GM12872 (cell line): ENCODE data around the gene MS4A8.

ENCODE experiments used
- CTCF ChIP-seq: IDR thresholded peaks from 3 replicates; pipeline ENCODE4 v1.5.1; 2011; ENCODE audit warnings: low read depth, mild to moderate bottlenecking, low read length, moderate library complexity; ENCODE audit not compliant: insufficient read depth

MS4A8 gene

DNA sequence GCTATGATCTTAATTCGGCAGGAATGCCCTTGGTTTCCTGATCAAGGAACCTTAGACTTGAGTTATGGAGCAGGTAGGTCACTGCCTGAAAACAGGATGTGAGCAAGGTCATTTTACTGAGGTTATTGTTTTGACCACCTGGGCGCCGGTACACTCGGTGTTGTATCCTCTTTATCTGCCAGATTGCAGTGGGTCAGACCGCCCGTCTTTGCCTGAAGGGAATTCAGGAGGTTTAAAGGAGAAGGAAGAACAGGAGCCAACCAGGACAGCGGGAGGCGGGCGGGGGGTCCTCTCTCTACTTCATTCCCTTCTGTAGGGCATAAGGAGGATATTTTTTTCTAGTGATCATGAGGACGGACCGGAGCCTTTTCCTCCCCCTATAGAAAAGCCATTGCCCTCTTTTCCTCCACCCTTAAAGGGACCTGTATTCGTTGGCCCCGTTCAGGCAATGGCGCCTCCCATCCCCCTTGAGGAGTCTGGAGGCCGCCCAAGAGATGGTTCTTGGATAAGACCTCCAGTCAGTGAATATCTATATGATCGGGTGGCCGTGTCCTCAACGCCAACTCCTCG is 57.9 kb downstream of the MS4A8 start:
- TF ChIP-seq CTCF, result no peak

GRCh38 chr11:60761436-60762190 is 62.2 kb downstream of the MS4A8 start:
- no peak for TF ChIP-seq CTCF

DNA sequence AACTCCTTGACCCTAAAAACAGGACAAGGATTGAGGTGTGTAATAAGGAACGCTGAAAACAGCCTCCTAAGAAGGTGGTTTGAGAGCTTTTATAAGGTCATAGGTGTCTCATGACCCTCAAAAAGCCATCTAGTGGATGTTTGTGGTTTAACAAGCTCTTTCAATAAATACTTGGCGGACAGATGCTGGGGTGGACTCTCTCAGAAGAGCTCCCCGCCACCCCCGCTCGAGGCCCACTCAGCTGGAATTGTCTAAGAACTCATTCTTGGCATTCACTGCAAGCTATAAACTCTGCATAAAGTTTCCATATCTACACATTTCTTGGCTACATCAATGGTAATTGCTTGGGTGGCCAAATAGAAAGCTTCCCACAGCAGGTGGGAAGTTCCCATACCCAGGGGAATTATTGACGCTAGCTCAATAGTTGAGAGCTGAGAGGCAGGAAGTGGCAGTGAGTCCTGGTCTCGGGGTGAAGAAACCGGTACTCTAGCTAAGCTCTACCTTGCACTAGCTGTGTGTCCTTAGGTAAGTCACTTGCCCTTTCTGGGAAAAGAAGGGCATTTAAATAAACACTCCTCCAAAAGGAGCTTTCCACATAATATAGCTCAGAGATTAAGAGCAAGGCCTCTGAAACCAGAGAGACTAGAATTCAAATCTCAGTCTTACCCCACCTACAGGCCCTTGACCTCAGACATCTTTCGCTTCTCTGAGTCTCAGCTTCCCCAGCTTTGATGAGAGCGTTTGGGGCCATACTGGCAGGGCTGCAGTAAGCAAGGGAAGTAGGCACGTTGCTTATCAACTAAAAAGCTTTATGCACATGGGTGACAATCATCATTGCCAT is 63.7 kb downstream of the MS4A8 start:
- TF ChIP-seq CTCF, result peak; percentile 66

DNA sequence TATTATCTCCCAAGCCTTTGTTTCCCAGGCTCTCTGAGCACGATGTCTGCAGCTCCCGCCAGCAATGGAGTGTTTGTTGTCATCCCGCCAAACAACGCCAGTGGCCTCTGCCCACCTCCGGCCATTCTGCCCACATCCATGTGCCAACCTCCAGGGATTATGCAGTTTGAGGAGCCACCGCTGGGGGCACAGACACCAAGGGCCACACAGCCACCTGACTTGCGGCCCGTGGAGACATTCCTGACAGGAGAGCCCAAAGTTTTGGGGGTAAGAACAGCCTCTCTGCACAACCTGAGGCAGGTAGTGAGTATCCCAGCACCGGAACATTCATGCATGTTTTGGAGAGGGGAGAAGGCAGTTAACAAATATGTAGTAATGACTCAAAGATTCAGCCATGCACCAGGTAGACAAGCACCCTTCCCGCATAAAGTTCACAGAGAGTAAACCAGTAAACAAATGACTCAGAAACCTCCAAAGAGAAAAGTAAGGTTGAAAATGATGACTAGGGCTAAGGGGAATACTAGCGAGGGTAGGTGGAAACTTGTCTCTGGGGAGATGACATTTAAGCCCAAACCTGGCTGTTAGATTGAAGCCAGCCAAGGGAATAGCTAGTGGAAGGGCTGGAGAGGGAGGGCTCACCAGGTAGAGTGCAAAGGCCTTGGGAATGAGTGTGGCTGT is 64.4 kb downstream of the MS4A8 start:
- TF ChIP-seq CTCF, result peak; percentile 57; the same call in 2 of the 3 replicates

GRCh38 chr11:60764879-60765278 is 65.5 kb downstream of the MS4A8 start:
- TF ChIP-seq CTCF, result no peak

GRCh38 chr11:60765355-60765754 is 65.9 kb downstream of the MS4A8 start:
- TF ChIP-seq CTCF, result no peak
